ENCODE measurements around the gene GTPBP3.

DNA sequence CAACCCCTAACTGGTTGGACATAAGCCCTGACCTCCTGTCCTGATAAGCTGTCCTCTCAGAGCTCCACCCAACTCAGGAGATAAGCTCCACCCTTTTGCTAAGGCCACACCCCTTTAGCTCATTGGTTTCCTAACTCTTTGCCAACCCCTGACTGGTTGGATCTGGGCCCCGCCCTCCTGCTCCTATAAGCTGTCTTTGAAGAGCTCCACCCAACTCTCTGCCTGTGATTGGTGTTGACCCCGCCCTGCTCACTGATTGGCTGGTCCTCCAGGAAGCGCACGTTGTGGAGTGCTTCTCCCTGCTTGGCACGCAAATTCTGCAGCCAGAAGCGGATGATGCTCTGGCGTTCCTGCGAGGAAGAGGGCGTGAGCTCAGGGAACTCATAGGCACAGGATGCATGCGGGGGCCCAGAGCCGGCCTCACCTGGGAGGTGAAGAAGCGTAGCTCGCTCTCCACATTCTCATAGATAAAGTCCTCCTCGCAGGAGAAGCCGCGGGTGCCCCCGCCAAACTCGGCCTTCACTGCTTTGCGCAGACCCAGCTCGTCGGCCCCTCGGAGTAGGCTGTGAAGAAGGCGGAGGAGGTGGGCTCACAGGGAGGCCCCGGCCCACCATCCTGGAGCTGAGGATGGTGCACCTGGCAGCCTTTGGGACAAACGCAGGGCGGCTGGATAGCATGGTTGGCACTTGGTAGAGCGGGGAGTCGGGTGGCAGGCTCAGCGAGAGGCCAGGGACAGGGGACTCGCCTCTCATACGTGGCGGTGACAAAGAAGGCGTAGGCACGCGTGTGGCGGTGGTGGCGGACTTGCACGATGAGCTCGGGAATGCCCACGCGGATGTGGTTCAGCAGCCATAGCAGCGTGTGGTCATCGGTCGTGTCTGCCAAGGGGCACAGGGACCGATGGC, 4.4 kb upstream of the GTPBP3 start:
- TF ChIP-seq POLR2A (IDR thresholded peaks at IDR 0.05) (no peak), POLR2AphosphoS5 (IDR thresholded peaks at IDR 0.05; ENCODE audit: insufficient read depth in 1 of 2, low read depth in 1 of 2) (no peak)
- TF ChIP-seq, protein P1, sequence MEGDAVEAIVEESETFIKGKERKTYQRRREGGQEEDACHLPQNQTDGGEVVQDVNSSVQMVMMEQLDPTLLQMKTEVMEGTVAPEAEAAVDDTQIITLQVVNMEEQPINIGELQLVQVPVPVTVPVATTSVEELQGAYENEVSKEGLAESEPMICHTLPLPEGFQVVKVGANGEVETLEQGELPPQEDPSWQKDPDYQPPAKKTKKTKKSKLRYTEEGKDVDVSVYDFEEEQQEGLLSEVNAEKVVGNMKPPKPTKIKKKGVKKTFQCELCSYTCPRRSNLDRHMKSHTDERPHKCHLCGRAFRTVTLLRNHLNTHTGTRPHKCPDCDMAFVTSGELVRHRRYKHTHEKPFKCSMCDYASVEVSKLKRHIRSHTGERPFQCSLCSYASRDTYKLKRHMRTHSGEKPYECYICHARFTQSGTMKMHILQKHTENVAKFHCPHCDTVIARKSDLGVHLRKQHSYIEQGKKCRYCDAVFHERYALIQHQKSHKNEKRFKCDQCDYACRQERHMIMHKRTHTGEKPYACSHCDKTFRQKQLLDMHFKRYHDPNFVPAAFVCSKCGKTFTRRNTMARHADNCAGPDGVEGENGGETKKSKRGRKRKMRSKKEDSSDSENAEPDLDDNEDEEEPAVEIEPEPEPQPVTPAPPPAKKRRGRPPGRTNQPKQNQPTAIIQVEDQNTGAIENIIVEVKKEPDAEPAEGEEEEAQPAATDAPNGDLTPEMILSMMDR (IDR thresholded peaks at IDR 0.05): no peak
